ENCODE measurements around the gene FILIP1L.

Gene FILIP1L

GRCh38 chr3:99809565-99809964 is 304.7 kb downstream of the FILIP1L start:
- Histone ChIP-seq H3K27me3 (ENCODE audit: insufficient read depth, low read depth, severe bottlenecking) (no peaks in the 10 kb centered on the region), H3K9me3 (ENCODE audit: severe bottlenecking) (peaks cover 10% of the 10 kb centered on the region), H3K36me3 (no peaks in the 10 kb centered on the region; the same call in 1 of the 2 replicates), H3K4me3 (ENCODE audit: low read depth, low read length) (no peak overlapping the region), H3K27ac (no peak overlapping the region)
- no peak for DNase-seq
- TF ChIP-seq, protein P1, sequence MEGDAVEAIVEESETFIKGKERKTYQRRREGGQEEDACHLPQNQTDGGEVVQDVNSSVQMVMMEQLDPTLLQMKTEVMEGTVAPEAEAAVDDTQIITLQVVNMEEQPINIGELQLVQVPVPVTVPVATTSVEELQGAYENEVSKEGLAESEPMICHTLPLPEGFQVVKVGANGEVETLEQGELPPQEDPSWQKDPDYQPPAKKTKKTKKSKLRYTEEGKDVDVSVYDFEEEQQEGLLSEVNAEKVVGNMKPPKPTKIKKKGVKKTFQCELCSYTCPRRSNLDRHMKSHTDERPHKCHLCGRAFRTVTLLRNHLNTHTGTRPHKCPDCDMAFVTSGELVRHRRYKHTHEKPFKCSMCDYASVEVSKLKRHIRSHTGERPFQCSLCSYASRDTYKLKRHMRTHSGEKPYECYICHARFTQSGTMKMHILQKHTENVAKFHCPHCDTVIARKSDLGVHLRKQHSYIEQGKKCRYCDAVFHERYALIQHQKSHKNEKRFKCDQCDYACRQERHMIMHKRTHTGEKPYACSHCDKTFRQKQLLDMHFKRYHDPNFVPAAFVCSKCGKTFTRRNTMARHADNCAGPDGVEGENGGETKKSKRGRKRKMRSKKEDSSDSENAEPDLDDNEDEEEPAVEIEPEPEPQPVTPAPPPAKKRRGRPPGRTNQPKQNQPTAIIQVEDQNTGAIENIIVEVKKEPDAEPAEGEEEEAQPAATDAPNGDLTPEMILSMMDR (IDR thresholded peaks at IDR 0.05; ENCODE audit: low read depth, low read length), result no peak

DNA sequence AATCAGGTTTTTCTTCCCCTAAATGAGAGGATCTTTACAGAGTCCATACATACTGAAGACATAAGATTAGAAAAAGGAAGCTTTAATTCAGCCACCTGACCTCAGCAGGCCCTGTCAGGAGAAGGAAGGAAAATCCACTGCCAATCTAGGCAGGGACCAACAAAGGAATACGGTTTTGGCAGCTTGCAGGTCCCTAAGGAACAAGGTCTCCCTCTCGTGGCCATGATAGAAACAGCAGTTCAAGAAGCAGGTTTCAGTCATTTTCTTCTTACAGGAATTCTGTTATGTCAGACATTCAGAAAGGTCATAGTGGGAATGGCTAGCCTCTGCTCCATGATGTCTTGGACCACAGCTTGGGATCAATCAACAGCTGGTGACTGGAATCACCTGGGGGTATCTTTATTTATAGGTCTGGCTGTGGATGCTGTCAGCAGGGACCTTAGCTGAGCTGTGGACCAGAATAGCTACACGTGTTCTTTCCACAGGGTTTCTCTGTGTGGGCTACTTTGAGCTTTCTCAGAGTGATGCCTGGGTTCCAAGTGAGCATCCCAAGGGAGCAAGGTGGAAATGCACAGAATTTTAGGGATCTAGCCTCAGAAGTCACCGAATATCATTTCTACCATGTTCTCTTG is 306.0 kb downstream of the FILIP1L start:
- Histone ChIP-seq H3K27ac (no peak overlapping the region), H3K27me3 (ENCODE audit: insufficient read depth, low read depth, severe bottlenecking) (no peaks in the 10 kb centered on the region), H3K9me3 (ENCODE audit: severe bottlenecking) (peaks cover 10% of the 10 kb centered on the region), H3K4me3 (ENCODE audit: low read depth, low read length) (no peak overlapping the region), H3K36me3 (no peaks in the 10 kb centered on the region)
- TF ChIP-seq, protein P1 (IDR thresholded peaks at IDR 0.05; ENCODE audit: low read depth, low read length), result peak; percentile 82
- DNase-seq, result peak; percentile 70

DNA sequence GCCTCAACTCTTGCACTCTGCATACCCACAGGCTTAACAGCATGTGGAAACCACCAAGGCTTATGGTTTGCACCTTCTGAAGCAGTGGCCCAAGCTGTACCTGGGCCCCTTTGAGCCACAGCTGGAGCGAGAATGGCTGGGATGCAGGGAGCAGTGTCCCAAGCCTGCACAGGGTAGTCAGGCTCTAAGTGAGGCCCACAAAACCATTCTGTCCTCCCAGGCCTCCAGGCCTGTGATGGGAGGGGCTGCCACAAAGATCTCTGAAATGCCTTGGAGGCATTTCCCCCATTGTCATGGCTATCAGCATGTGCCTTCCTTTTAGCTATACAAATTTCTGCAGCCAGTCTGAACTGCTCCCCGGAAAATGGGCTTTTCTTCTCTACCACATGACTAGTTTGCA is 309.1 kb downstream of the FILIP1L start:
- TF ChIP-seq, protein P1 (IDR thresholded peaks at IDR 0.05; ENCODE audit: low read depth, low read length), result no peak
- H3K4me3 ChIP-seq (ENCODE audit: low read depth, low read length), result no peak overlapping the region

DNA sequence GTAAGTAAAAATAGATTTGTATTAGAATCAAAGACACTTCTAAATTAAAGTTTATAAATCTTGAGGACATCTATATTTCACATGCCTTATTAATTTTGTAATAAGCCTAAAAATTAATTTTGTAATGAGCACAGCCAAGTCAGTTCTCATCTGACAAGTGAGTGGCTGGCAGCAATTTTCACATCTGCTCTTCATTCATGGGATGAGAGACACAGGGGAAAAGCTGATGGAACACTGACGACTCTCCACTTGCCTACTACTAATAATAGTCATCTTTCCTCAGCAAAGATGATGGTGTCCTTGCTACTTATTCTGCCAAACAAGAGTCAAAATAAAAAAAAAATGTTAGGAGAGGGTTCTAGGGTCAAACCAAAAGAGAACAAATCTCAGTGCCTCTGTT is 311.0 kb downstream of the FILIP1L start:
- TF ChIP-seq, protein P1 (IDR thresholded peaks at IDR 0.05; ENCODE audit: low read depth, low read length), result no peak
- Histone ChIP-seq H3K9me3 (ENCODE audit: severe bottlenecking) (peaks cover 10% of the 10 kb centered on the region), H3K27me3 (ENCODE audit: insufficient read depth, low read depth, severe bottlenecking) (no peaks in the 10 kb centered on the region), H3K4me3 (ENCODE audit: low read depth, low read length) (no peak overlapping the region), H3K27ac (no peak overlapping the region), H3K36me3 (no peaks in the 10 kb centered on the region)
- DNase-seq, result no peak

More for the DNA sequence above, 309.1 kb downstream of the FILIP1L start:
- no peak for DNase-seq
- H3K36me3 ChIP-seq, result no peaks in the 10 kb centered on the region
- no peak overlapping the region for H3K27ac ChIP-seq
- peaks cover 10% of the 10 kb centered on the region for H3K9me3 ChIP-seq (ENCODE audit: severe bottlenecking)
- no peaks in the 10 kb centered on the region for H3K27me3 ChIP-seq (ENCODE audit: insufficient read depth, low read depth, severe bottlenecking)

DNA sequence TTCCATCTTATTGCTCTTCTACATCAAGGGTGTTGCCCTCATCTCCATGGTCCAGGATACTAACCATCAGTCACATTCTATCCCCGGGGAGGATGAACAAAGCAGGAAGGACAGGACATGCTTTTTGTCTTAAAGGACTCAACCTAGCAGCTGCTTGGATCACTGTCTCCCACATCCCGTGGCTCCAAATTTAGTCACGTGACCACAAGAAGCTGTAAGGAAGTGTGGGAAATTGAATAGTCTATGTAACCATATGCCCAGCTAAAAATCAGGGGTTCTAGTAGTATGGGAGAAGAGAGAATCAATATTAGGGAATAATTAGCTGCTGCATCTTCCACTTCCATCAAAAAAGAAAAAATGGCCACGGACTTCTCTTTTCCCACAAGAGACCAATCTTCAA is 314.9 kb downstream of the FILIP1L start:
- Histone ChIP-seq H3K27me3 (ENCODE audit: insufficient read depth, low read depth, severe bottlenecking) (no peaks in the 10 kb centered on the region), H3K4me3 (ENCODE audit: low read depth, low read length) (no peak overlapping the region), H3K36me3 (no peaks in the 10 kb centered on the region), H3K9me3 (ENCODE audit: severe bottlenecking) (no peaks in the 10 kb centered on the region), H3K27ac (no peak overlapping the region)
- no peak for DNase-seq
- TF ChIP-seq, protein P1 (IDR thresholded peaks at IDR 0.05; ENCODE audit: low read depth, low read length), result no peak

GRCh38 chr3:99795573-99795972 is 318.7 kb downstream of the FILIP1L start:
- Histone ChIP-seq H3K4me3 (ENCODE audit: low read depth, low read length) (no peak overlapping the region), H3K36me3 (no peaks in the 10 kb centered on the region), H3K27me3 (ENCODE audit: insufficient read depth, low read depth, severe bottlenecking) (no peaks in the 10 kb centered on the region), H3K27ac (no peak overlapping the region), H3K9me3 (ENCODE audit: severe bottlenecking) (no peaks in the 10 kb centered on the region)
- no peak for DNase-seq
- TF ChIP-seq, protein P1 (IDR thresholded peaks at IDR 0.05; ENCODE audit: low read depth, low read length), result no peak
